Glutamatergic neuron (in vitro differentiated cells): ENCODE data around the gene TNIP1. TPM values are rescaled to one million over a fixed set of nuclear protein-coding genes. Genes with fewer than 3 reads are reported as not detected.

Source experiments
- DNase-seq: peaks from one replicate; pipeline ENCODE4 v3.0.0; 2022
- H3K27ac Mint-ChIP-seq: one replicate; pipeline ENCODE4 v1.8.0; 2020; ENCODE audit warnings: mild to moderate bottlenecking, mixed read lengths, inconsistent platforms; ENCODE audit not compliant: unreplicated experiment
- H3K27me3 Mint-ChIP-seq: one replicate; pipeline ENCODE4 v1.8.0; 2020; ENCODE audit warnings: mild to moderate bottlenecking, moderate library complexity, mixed read lengths, inconsistent platforms; ENCODE audit not compliant: unreplicated experiment
- H3K36me3 Mint-ChIP-seq: one replicate; pipeline ENCODE4 v1.8.0; 2020; ENCODE audit warnings: mild to moderate bottlenecking, mixed read lengths, inconsistent platforms; ENCODE audit not compliant: unreplicated experiment
- H3K4me1 Mint-ChIP-seq: one replicate; pipeline ENCODE4 v1.8.0; 2020; ENCODE audit warnings: mild to moderate bottlenecking, low read depth, mixed read lengths, inconsistent platforms; ENCODE audit not compliant: unreplicated experiment
- H3K4me3 Mint-ChIP-seq: one replicate; pipeline ENCODE4 v1.8.0; 2020; ENCODE audit warnings: mild to moderate bottlenecking, mixed read lengths, inconsistent platforms; ENCODE audit not compliant: unreplicated experiment
- H3K9me3 Mint-ChIP-seq: one replicate; pipeline ENCODE4 v1.8.0; 2020; ENCODE audit warnings: mild to moderate bottlenecking, moderate library complexity, mixed read lengths, inconsistent platforms; ENCODE audit not compliant: unreplicated experiment
- CTCF ChIP-seq: fragments of 200-600 bp; sonication (generic); IDR thresholded peaks from one replicate; pipeline ENCODE4 v1.5.0; 2021; ENCODE audit not compliant: partially characterized antibody, unreplicated experiment
- total RNA-seq: library from RNA; stranded (reverse); fragmentation: NEBNext Ultra II Directional; extraction: Animal tissue kit (Norgen Biotek cat#: 25700); gene quantifications from one replicate; pipeline ENCODE4 v1.2.1, GENCODE V29; 2021; ENCODE audit not compliant: unreplicated experiment

Gene TNIP1
- total RNA-seq, 1 donor from 2014 or later = 34.1 TPM

GRCh38 chr5:151095341-151096000, 14.6 kb upstream of the TNIP1 start:
- peak; percentile 45 for DNase-seq
- peaks cover 20% of the 10 kb centered on the region for H3K4me1 Mint-ChIP-seq
- H3K36me3 Mint-ChIP-seq = no peaks in the 10 kb centered on the region
- peak overlapping the region; percentile 82 for H3K4me3 Mint-ChIP-seq
- H3K9me3 Mint-ChIP-seq = peaks cover 20% of the 10 kb centered on the region
- H3K27ac Mint-ChIP-seq = peak overlapping the region; percentile 81
- TF ChIP-seq CTCF = no peak
- H3K27me3 Mint-ChIP-seq = peaks cover 13% of the 10 kb centered on the region

- peak overlapping the region; percentile 22 for H3K27ac Mint-ChIP-seq
- no peaks in the 10 kb centered on the region for H3K36me3 Mint-ChIP-seq
- H3K4me1 Mint-ChIP-seq = peaks cover 20% of the 10 kb centered on the region
- no peak for DNase-seq
- TF ChIP-seq CTCF = no peak
- no peak overlapping the region for H3K4me3 Mint-ChIP-seq
- peaks cover 13% of the 10 kb centered on the region for H3K27me3 Mint-ChIP-seq
- peaks cover 20% of the 10 kb centered on the region for H3K9me3 Mint-ChIP-seq
Observed at GRCh38 chr5:151094852-151095245, 14.0 kb upstream of the TNIP1 start.

GRCh38 chr5:151094030-151094851, 13.4 kb upstream of the TNIP1 start:
- H3K27ac Mint-ChIP-seq = no peak overlapping the region
- peaks cover 20% of the 10 kb centered on the region for H3K4me1 Mint-ChIP-seq
- no peak for DNase-seq
- H3K36me3 Mint-ChIP-seq = no peaks in the 10 kb centered on the region
- peaks cover 20% of the 10 kb centered on the region for H3K9me3 Mint-ChIP-seq
- no peak overlapping the region for H3K4me3 Mint-ChIP-seq
- H3K27me3 Mint-ChIP-seq = peaks cover 11% of the 10 kb centered on the region
- TF ChIP-seq CTCF = no peak

- TF ChIP-seq CTCF = no peak
- no peaks in the 10 kb centered on the region for H3K36me3 Mint-ChIP-seq
- H3K9me3 Mint-ChIP-seq = peaks cover 15% of the 10 kb centered on the region
- H3K27me3 Mint-ChIP-seq = peaks cover 14% of the 10 kb centered on the region
- peaks cover 20% of the 10 kb centered on the region for H3K4me1 Mint-ChIP-seq
- H3K27ac Mint-ChIP-seq = peak overlapping the region; percentile 35
- no peak for DNase-seq
- H3K4me3 Mint-ChIP-seq = no peak overlapping the region
Observed at GRCh38 chr5:151093476-151093889, 12.6 kb upstream of the TNIP1 start.

- Mint-ChIP-seq H3K27me3 (peaks cover 15% of the 10 kb centered on the region), H3K9me3 (peaks cover 15% of the 10 kb centered on the region), H3K27ac (no peak overlapping the region), H3K4me1 (peaks cover 20% of the 10 kb centered on the region), H3K36me3 (no peaks in the 10 kb centered on the region), H3K4me3 (no peak overlapping the region)
- TF ChIP-seq CTCF = no peak
- DNase-seq = no peak
Observed at GRCh38 chr5:151092762-151093161, 11.9 kb upstream of the TNIP1 start.
